ENCODE measurements around the gene TWNK. TPM values are rescaled to one million over a fixed set of nuclear protein-coding genes. Genes with fewer than 3 reads are reported as not detected.

The TWNK gene
- total RNA-seq = 5.7 TPM

GRCh38 chr10:100986952-100987684 lies at the start of gene TWNK, which contains the start of gene MRPL43:
Gene TWNK (plus strand): TSS chr10:100987543. CDS start chr10:100988211, 668 bp downstream.
Gene MRPL43 (minus strand): TSS chr10:100987497. CDS start chr10:100987443, 54 bp downstream.
- ATAC-seq = peak; percentile 84

- ATAC-seq = no peak
Observed at GRCh38 chr10:100939763-100940344, 47.5 kb upstream of the TWNK start.

DNA sequence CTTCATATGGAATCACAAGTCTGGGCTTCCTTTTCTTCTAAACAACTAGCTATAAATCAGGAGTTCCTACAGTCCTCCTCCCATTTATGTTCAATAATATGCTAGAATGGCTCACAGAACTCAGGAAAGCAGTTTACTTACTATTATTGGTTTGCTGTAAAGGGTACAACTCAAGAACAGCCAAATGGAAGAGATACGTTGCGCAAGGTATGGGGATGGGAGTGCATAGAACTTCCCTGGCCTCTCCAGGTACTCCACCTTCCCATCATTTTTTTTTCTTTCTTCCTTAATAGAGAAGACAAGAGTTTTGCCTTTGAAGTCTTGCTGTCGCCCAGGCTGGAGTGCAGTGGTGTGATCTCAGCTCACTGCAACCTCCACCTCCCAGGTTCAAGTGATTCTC lies 45.1 kb upstream of the TWNK start:
- ATAC-seq = no peak

DNA sequence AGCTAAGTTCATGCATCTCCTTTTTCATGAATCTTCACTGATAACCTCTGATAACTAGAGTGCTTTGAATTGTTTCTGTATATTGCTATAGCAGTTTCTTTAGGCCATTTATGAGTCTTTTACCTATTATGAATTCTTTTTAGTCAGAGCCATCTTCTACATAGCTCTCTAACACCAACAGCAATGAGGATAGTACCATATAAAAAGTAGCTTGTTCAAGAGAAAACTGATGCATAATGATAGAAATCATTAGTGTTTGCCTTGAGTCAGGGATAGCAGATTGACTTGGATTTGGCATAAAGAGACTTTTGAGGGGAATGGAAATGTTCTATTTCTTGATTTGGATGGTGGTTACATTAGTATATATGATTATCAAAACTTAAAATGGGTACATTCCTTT lies 43.8 kb upstream of the TWNK start:
- ATAC-seq = no peak

- no peak for ATAC-seq
Observed at GRCh38 chr10:100945754-100946153, 41.6 kb upstream of the TWNK start.

GRCh38 chr10:100948916-100949315 lies 38.4 kb upstream of the TWNK start:
- no peak for ATAC-seq

DNA sequence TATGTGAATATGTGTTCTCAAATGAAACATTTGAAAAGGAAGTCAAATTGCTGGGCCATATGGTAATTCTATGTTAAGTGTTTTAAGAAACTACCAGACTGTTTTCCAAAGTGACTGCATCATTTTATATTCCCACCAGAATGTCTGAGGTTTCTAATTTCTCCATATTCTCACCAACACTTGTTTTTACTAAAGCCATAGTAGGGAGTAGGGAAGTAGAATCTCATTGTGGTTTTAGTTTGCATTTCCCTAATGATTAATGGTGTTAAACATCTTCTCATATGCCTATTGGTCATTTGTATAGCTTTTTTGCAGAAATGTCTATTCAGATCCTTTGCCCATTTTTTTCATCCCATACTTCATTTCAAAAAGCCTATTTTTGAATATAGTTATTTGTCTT lies 27.1 kb upstream of the TWNK start:
- ATAC-seq = no peak

DNA sequence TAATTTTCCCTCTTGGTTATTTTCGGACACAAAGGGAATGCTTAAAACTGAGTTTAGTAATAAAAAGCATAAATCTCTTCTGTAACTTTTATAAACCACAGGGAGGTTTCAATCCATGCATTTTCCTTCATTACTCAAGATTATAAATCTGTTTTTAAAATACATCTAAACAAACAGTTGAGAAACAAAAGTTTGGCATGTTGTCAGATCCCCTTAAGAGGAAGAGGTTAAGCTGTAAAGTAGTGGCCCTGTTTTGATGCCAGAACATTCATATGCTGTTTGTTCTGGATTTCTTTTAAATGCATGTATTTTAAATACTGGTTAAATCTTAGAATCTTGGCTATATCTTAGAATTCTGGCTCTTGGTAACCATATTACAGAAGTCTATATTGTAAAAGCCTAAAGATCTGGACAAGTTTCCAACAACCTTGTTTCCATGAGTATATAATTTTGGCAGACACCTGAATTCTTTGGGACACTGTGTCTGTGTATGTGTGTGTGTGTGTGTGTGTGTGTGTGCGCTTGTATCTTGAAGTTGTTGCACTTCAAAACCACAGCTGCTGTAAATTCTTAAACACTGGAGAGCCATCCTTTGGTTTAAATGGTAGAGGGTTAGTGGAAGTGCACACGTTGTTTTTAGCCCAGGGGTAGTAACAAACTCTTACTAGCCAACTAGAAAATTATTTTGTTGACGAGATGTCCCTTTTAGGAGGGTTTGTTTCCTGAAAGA lies 24.8 kb upstream of the TWNK start:
- ATAC-seq = no peak

GRCh38 chr10:100963826-100964225 lies 23.5 kb upstream of the TWNK start:
- no peak for ATAC-seq

DNA sequence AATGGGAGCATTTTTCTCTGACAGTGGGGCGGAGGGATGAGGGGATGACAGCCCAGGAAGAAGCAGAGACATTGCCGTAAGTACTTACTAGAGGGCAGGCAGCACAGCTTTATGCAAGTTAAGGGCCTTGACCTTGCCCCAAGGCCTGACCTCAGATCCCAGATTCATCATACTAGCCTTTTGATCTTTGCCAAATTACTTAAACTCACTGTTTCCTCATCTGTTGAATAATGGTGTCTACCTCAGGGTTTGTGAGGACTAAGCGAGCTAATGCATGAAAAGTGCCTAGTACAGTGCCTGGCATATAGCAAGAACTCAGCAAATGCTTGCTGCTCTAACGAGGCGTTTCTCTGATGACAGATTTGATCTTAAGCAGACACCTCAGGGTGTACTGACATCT lies 21.5 kb upstream of the TWNK start:
- ATAC-seq = no peak

DNA sequence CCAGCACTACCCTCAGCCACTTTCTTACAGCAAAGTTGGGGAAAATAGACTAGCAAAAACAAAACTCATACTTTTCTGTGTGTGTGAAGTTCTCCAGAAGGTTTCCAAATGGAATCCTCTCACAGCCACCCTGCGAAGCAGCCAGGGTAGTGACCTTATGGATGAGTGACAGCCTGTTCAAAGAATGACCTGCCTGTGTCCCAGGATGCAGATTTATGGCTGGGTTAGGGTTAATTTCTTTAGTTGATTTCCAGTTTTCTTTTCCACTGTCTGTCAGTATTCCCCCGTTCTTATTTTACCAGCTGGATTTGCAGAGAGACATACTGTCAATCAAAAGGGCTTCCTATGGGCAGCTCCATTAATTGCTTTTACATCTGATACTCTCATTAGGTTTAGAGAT lies 20.5 kb upstream of the TWNK start:
- ATAC-seq = no peak

- ATAC-seq = no peak
Observed at GRCh38 chr10:100967332-100967731, 20.0 kb upstream of the TWNK start.

DNA sequence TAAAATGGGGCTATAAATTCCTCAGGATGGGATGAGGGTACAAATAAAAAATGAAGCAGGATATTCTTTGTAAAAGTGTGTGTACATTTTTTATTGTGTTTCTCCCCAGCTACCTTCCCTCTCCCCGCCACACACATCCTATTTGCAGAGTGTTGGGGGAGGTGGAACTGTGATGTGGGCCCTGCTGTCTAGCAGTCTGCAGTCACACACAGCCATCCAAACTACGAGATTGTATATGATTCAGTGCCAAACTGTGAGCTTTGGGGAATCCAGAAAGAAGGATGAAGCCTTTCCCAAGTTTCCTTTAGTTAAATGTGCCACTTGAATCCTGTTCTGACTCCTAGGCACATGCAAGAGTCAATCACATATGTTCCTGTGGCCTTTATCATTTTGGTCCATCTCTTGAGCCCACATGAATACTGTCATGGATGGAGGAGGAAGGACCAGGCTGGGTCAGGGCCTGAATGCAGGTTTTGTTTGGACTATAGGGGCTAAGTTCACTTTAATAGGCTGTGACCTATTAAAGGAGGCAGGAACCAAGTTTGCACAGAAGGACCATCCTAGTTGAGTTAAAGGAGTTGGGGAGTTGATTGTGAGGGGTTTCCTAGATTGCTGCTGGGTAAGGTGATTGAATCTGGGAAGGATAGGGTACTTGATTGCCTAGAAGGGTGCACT lies 19.1 kb upstream of the TWNK start:
- no peak for ATAC-seq

DNA sequence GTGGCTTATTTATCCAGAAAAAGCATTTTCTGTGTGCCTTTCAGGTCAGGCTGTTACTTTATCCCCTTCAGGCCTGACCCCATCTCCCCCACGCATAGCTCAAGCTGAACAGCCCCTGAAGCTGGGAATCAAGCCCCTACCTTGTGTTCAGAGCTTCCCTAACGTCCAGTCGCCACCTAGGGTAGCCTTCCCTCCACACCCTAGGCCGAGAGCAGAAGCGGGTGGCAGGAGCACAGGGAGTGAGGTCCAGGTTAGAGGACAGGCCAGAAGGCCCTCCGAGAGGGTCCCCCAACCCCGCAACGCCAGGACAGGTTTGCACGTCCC lies 18.5 kb upstream of the TWNK start:
- peak; percentile 28 for ATAC-seq

- peak; percentile 55 for ATAC-seq
Observed at GRCh38 chr10:100969187-100970075, 17.9 kb upstream of the TWNK start, which contains the start of gene SEMA4G. Gene SEMA4G (plus strand): TSS chr10:100969504. CDS start chr10:100972913, 3,409 bp downstream.

DNA sequence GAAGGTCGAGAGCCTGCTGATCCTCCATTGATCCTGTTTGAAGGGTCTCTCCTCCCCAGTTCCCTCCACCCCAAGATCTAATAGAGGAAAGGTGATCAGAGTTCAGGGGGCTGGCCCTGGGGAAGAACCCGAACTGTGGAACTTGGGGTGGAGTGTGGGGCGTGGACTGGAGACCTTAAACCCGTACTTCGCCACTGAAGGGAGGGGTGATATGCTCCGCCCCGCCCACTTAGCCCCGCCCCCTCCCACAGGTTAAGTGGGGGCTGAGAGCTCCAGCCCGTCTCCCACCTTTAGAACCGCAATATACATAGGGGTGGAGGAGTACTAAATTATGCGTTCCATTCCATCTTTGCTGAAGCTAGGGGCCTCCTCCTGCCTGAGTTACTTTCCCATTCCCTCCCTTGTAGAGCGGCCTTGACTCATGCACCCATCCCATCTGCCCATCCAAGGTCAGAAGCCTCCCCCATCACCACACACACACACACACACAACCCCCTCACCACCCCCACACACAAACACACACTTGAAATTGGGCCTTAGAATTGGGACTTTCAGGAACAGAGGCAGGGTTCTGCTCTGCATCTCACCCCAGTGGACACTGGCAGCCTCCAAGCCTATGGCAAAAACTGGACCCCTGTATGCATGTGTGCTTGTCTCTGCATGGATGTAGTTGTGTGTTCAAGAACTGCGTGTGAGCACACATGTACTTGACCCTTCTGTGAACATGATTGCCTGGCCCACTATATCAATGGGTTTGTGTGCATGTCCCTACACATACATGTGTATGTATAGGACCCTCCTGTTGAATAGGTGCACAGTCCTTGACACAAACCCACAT lies 17.0 kb upstream of the TWNK start:
- peak; percentile 14 for ATAC-seq

- ATAC-seq = no peak
Observed at GRCh38 chr10:100970914-100971811, 16.2 kb upstream of the TWNK start.

- ATAC-seq = no peak
Observed at GRCh38 chr10:100972115-100972903, 15.0 kb upstream of the TWNK start.

DNA sequence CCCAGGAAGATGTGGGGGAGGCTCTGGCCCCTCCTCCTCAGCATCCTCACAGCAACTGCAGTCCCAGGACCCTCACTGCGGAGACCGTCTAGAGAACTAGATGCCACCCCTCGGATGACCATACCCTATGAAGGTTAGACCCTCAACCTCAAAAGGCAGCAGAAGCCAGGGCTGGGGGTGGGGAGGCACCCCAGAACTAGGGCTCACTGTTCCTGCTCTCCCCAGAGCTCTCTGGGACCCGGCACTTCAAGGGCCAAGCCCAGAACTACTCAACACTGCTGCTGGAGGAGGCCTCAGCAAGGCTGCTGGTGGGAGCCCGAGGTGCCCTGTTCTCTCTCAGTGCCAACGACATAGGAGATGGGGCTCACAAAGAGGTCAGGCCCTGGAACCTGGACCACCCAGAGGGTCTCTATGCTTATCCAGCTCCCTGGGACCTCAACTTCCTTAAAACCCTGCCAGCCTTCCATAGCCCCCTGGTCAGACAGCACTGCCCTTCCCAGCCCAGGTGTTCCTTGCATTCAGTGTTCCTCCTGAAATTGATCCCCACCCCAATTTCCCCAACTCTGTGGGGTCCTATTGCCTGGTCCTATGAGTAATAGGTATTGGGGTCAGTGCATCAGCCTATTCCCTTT lies 14.3 kb upstream of the TWNK start:
- ATAC-seq = no peak

Data from esophagus mucosa (tissue), 1 donor.